ENCODE data around the gene ROCK2.

Gene ROCK2

DNA sequence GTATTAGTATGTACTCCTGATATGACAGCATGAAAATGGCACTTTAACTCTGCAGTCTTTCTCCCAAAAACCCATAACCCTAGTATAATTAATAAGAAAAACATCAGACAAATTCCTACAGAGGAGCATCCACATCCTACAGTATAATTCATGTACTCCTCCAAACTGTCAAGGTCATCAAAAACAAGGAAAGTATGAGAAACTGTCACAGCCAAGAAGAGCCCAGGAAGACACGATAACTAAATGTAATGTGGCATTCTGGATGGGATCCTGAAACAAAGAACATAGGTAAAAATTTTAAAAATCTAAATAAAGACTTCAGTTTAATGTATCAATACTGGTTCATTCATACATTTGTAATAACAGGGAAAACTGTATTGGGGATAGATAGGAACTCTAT, 100.9 kb downstream of the ROCK2 start:
- TF ChIP-seq RAD21 (IDR thresholded peaks at IDR 0.05; ENCODE audit: low read depth), result no peak

DNA sequence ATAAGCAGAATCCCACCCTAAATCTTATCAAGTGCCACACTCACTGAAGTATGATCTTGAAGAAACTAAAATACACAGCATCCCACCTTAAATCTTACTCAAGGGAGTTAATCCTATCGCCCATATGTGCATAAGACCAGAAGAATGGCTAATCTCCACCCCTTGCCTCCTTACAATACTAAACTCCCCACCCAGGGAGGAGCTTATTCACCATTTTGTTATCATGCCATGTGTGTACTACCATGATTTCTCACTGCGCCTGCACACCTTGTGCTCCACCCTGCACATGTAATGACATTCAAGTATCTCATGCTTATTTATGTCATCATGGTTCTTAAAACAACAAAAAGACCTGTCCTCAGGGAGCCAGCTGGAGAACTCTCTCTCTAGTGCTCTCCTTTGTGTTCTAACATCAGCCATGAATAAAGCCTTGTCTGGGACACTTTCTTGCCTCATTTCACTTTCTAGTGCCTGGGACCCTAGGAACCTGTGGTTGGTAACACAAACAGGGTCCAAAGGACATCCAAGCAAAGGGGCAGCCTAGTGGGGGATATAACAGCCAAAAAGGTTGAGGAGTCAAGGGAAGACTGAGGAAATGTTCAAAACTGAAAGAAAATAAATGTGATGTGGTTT, 101.8 kb downstream of the ROCK2 start:
- TF ChIP-seq, protein P1, sequence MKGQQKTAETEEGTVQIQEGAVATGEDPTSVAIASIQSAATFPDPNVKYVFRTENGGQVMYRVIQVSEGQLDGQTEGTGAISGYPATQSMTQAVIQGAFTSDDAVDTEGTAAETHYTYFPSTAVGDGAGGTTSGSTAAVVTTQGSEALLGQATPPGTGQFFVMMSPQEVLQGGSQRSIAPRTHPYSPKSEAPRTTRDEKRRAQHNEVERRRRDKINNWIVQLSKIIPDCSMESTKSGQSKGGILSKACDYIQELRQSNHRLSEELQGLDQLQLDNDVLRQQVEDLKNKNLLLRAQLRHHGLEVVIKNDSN (IDR thresholded peaks at IDR 0.05), result no peak
- TF ChIP-seq NFIC (IDR thresholded peaks at IDR 0.05) (no peak), ZBTB7A (IDR thresholded peaks at IDR 0.05; ENCODE audit: low read depth) (no peak), TAF1 (IDR thresholded peaks at IDR 0.05; ENCODE audit: low read depth) (no peak), RAD21 (IDR thresholded peaks at IDR 0.05; ENCODE audit: low read depth) (no peak), TEAD4 (IDR thresholded peaks at IDR 0.05) (no peak), EP300 (IDR thresholded peaks at IDR 0.05; ENCODE audit: borderline replicate concordance) (no peak), TCF12 (IDR thresholded peaks at IDR 0.05; ENCODE audit: low read depth) (no peak), REST (IDR thresholded peaks at IDR 0.05; ENCODE audit: low read depth) (no peak), YY1 (IDR thresholded peaks at IDR 0.05; ENCODE audit: low read depth) (no peak)

DNA sequence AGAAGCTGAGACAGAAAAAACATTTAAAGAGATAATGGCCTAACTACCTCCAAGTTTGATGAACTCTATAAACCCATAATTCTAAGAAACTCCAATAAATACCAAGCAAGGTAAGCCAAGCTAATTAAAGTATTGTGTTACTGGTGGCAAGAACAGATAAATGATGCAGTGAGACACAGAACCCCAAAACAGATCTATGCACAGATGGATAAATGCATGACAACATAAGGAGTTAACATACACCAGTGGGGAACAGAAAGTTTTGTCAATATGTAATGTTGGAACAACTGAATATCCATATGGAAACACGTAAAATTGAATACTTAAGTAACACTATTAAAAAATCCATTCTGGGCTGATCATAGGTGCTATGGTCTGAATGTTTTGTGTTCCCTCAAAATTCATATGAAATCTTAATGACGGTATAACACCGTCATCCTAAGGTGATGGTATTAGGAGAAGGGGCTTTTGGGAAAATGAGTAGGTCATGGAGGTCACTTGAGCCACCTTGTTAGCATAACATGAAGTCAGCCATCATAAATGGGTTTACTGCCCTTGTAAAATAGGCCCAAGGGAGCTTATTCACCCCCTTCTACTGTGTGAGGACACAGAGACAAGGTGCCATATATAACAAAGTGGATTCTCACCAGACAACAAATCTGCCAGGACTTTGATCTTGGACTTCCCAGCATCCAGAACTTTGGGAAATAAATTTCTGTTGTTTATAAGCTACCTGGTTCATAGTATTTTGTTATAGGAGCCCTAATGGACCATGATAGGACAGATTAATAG, 102.8 kb downstream of the ROCK2 start:
- no peak for TF ChIP-seq MAX (IDR thresholded peaks at IDR 0.05)
- no peak for TF ChIP-seq YY1 (IDR thresholded peaks at IDR 0.05; ENCODE audit: low read depth)
- TF ChIP-seq ZBTB7A (IDR thresholded peaks at IDR 0.05; ENCODE audit: low read depth), result no peak
- no peak for TF ChIP-seq EGR1 (IDR thresholded peaks at IDR 0.05)
- no peak for TF ChIP-seq TAF1 (IDR thresholded peaks at IDR 0.05; ENCODE audit: low read depth)
- no peak for TF ChIP-seq REST (IDR thresholded peaks at IDR 0.05; ENCODE audit: low read depth)
- TF ChIP-seq RAD21 (IDR thresholded peaks at IDR 0.05; ENCODE audit: low read depth), result no peak
- no peak for TF ChIP-seq CREB1 (IDR thresholded peaks at IDR 0.05; ENCODE audit: low read depth)
- TF ChIP-seq, protein P1 (IDR thresholded peaks at IDR 0.05), result no peak
- no peak for TF ChIP-seq CEBPB (IDR thresholded peaks at IDR 0.05)
- TF ChIP-seq FOXM1 (IDR thresholded peaks at IDR 0.05; ENCODE audit: borderline replicate concordance, low read depth), result no peak
- TF ChIP-seq EP300 (IDR thresholded peaks at IDR 0.05; ENCODE audit: borderline replicate concordance), result no peak
- no peak for TF ChIP-seq TEAD4 (IDR thresholded peaks at IDR 0.05)
- TF ChIP-seq NFIC (IDR thresholded peaks at IDR 0.05), result no peak

- TF ChIP-seq MAX (IDR thresholded peaks at IDR 0.05), result no peak
Observed at GRCh38 chr2:11239666-11240462, 104.6 kb downstream of the ROCK2 start.

DNA sequence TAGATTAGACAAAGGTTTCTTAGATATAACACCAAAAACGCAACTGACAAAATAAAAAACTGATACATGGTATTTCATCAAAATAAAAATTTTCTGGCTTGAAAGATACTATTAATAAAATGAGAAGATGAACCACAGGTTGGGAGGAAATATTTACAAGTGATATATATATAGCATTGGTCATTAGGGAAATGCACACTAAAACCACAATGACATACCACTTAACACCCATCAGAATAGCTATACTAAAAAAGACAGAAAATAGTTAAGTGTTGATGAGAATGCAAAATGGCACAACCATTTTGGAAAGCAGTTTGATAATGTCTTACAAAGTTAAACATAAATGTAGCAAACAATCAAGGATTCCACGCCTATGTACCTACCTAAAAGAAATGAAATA, 105.3 kb downstream of the ROCK2 start:
- no peak for TF ChIP-seq FOXM1 (IDR thresholded peaks at IDR 0.05; ENCODE audit: borderline replicate concordance, low read depth)
- TF ChIP-seq EP300 (IDR thresholded peaks at IDR 0.05; ENCODE audit: borderline replicate concordance), result no peak
- no peak for TF ChIP-seq TAF1 (IDR thresholded peaks at IDR 0.05; ENCODE audit: low read depth)
- no peak for TF ChIP-seq TEAD4 (IDR thresholded peaks at IDR 0.05)
- TF ChIP-seq CEBPB (IDR thresholded peaks at IDR 0.05), result no peak
- no peak for TF ChIP-seq ZBTB7A (IDR thresholded peaks at IDR 0.05; ENCODE audit: low read depth)
- no peak for TF ChIP-seq CREB1 (IDR thresholded peaks at IDR 0.05; ENCODE audit: low read depth)

DNA sequence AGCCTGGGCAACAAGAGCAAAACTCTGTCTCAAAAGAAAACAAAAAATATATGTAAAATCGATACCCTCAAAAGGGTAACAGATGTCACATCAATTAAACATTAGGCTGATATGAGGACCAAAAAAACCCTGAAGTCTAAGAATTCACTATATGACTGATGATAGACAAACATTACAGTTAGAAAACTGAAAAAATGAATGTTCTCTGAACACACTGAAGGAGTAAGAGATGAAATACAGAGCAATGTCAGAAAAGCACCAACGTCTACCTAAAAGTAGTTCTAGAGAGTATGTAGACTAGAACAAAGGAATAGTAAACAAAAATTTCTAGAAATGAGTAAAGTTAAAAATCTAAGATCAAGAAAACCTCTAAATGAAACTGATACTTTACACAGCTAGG, 107.3 kb downstream of the ROCK2 start:
- TF ChIP-seq ZBTB7A (IDR thresholded peaks at IDR 0.05; ENCODE audit: low read depth) (no peak), CREB1 (IDR thresholded peaks at IDR 0.05; ENCODE audit: low read depth) (no peak), REST (IDR thresholded peaks at IDR 0.05; ENCODE audit: low read depth) (no peak), EP300 (IDR thresholded peaks at IDR 0.05; ENCODE audit: borderline replicate concordance) (no peak), FOXM1 (IDR thresholded peaks at IDR 0.05; ENCODE audit: borderline replicate concordance, low read depth) (no peak), NFIC (IDR thresholded peaks at IDR 0.05) (no peak), TCF12 (IDR thresholded peaks at IDR 0.05; ENCODE audit: low read depth) (no peak), MAX (IDR thresholded peaks at IDR 0.05) (no peak), YY1 (IDR thresholded peaks at IDR 0.05; ENCODE audit: low read depth) (no peak), TAF1 (IDR thresholded peaks at IDR 0.05; ENCODE audit: low read depth) (no peak), EGR1 (IDR thresholded peaks at IDR 0.05) (no peak)
- TF ChIP-seq, protein P1 (IDR thresholded peaks at IDR 0.05), result no peak

Data from Ishikawa (cell line).